GM19025 (cell line): ENCODE measurements around the gene CGB2.
"Not testable (repeated sequence)": the region's sequence is repeated elsewhere in the genome, so short reads cannot be mapped to it uniquely, and the experiment has no call there.

Source experiments
- ATAC-seq: cut with Tn5 transposase; IDR thresholded peaks from one replicate; pipeline ENCODE4 v1.9.1; 2021; ENCODE audit warnings: mild to moderate bottlenecking, low read depth, moderate library complexity; ENCODE audit not compliant: unreplicated experiment

Gene CGB2

DNA sequence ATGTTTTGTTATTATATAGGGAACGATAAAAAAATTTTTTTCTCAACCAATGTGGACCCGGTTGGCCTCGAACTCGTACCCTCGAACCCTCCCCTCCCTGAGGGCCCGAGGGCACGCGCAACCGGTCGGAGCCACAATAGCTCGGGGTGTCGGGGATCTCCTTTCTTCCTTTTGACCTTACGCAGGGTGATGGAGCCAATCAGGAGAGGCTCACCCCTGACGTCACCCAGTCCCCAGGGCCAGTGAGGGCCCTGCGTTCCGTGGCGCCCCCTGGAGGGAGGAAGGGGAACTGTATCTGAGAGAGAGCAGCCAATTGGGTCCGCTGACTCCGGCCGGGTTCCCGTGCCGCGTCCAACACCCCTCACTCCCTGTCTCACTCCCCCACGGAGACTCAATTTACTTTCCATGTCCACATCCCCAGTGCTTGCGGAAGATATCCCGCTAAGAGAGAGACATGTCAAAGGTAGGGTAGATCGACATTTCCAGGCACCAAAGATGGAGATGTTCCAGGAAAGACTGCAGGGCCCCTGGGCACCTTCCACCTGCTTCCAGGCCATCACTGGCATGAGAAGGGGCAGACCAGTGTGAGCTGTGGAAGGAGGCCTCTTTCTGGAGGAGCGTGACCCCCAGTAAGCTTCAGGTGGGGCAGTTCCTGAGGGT is at the start of gene CGB2:
Gene CGB2 (plus strand): TSS at position 249 of the 660 bp plus-strand sequence. CDS start 206 bp downstream, at position 455.
- not testable (repeated sequence) for ATAC-seq

DNA sequence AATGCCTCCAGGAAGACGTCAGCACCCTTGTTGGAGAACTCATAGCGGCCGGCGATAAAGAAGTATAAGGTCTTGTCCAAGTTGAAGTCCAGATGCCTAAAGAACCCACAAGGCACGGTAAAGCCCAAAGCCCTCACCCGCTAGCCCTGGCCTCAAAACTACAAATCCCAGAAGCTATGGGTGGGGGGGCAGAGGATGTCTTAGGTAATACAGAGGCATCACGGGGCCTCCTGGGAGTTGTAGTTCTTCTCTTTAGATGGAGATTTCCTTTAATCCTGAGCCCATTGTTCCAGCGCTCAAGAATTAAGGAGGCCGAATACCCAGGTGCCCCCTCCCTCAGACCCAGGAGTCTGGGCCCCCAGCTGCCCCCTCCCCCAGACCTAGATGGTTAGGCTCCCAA is 49.4 kb upstream of the CGB2 start:
- no peak for ATAC-seq

DNA sequence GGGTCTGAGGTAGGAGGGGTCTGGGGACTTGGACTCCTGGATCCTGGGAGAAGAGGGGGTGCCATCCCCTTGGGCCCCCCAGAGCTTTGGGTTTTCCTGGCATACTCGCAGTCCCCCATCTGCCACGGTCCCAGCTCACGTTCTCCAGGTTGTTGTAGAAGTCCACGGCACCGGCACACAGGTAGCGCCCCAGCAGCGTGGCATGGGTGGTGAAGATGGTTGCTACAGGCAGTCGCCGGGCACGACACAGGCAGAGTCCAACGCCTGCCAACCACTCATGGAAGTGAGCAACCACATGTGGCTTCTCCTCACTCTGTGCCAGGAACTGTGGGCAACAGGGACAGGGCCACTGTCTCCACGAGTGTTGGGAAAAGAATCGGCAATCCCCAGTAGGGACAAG is 46.0 kb upstream of the CGB2 start:
- ATAC-seq, result no peak

DNA sequence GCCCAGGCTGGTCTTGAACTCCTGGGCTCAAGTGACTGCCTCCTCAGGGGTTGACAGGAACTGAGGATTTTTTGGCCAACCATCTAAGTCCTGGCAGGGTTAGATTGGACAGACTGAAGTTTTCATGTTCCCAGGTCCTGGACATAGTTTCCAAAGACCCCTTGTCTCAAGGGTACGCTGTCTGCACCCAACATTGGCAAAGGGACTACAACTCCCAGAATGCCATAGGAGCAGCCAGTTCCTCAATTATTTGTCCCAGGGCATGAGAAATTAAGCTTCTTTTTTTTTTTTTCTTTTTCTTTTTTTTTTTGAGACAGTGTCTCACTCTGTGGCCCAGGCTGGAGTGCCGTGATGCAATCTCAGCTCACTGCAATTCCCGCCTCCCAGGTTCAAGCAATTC is 45.5 kb upstream of the CGB2 start:
- no peak for ATAC-seq

DNA sequence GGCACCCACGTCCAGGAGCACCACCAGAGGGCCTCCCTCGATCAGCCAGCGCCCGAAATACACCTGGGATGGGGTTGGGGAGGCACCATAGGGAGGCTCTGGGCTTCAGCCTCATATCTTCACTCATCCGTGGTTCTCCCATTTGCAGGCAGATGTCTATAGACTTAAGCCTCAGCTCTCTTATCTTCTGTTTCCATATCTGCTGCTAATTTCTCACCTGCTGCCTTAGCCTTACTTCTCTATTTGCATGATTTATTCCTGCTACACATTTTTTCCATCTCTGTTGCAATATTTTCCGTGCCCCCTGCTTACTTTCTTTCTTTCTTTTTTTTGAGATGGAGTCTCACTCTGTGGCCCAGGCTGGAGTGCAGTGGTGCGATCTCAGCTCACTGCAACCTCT is 44.4 kb upstream of the CGB2 start:
- no peak for ATAC-seq

DNA sequence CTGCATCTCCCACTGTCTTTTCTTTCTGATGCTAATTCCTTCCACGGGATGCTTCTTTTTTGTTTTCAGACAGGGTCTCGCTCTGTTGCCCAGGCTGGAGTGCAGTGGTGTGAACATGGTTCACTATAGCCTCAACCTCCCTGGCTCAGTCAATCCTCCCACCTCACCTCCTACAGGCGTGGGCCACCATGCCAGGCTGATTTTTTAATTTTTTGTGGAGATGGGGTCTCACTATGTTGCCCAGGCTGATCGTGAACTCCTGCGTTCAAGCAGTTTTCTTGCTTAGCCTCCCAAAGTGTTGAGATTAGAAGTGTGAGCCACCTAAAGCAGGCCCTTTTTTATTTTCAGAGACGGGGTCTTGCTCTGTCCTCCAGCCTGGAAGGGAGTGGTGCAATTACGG is 43.4 kb upstream of the CGB2 start:
- ATAC-seq, result no peak

DNA sequence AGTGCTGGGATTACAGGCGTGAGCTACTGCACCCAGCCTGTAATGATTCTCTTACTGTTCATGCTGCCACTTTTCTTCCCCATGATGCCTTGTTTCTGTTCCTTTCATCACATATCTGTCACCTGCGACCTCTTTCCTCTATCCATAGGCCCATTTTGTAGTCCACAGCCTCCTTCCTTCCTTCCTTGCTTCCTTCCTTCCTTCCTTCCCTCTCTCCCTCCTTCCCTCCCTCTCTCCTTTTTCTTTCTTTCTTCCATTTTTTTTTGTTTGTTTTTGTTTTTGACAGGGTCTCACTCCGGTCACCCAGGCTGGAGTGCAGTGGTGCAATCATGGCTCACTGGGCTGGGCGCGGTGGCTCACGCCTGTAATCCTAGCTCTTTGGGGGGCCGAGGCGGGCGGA is 42.8 kb upstream of the CGB2 start:
- ATAC-seq, result no peak

DNA sequence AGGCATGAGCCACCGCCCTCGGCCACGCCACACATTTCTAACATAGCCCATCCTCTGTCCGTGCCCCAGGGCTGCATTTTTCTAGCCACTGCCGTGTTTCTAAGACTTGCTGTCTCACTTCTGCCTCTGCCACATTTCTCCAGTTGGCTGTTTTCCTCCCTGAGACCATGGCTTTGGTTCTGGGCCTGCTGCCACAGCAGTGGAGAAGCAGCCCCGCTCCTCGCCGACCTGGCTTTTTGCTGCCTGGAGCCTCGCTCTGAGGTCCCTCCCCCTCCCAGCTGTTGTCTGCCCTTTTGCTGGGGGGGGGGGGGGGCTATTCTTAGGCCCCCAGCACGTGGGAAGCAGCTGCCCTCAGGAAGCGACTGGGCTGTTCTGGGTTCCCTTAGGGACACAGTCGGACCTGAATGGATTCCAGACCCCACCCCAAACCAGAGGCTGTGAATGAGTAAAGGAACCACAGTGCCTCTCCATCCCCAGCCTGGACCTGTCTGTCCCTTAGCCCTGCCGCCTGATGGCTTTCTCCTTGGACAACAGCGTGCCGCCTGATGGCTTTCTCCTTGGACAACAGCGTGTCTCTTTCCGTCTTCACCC is 41.9 kb upstream of the CGB2 start:
- no peak for ATAC-seq

DNA sequence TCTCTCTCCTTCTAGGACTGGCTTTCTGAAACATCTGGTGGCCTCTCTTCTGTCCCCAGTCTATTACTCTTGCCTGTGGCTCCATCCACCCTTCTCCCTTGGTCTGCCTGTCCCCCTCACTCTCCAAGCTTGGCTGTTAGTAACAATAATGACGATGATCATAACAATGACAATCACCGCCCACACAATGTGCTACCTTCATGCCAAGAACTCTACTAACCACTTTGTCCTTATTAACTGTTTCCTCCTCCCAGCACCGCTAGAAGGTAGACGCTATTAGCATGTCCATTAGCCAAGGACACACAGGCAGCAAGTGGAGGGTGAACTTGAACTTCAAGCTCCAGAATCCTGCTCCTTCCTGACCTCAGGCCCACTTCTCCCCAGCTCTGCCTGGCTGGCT is 41.3 kb upstream of the CGB2 start:
- no peak for ATAC-seq

DNA sequence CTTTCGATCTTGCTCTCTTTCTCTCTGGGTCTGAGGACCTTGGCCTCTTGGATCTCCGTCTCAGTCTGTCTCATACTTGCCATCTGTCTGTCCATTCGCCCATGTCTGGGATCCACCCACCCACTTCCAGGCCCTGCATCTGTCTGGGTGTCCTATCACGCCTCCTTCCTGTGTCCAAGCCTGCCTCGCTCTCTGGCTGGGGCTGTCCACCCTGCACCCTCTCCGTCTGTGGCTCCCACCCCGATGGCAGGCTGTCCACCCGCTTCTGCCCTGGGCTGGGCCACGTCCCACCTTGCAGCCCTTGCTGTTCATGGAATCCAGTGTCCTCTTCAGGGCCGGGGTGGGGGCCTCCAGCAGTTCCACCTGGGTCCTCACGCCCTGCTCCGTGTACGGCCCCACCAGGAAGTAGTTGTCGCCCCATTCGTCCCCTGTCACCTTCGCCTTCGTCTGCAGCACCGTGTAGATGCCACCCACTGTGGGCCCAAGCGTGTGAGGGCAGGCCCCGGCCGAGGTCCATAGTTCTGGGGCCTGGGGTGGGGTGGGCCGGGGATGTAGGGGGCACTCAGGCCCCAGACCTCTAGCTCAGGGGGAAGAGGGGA is 40.6 kb upstream of the CGB2 start:
- ATAC-seq, result no peak

DNA sequence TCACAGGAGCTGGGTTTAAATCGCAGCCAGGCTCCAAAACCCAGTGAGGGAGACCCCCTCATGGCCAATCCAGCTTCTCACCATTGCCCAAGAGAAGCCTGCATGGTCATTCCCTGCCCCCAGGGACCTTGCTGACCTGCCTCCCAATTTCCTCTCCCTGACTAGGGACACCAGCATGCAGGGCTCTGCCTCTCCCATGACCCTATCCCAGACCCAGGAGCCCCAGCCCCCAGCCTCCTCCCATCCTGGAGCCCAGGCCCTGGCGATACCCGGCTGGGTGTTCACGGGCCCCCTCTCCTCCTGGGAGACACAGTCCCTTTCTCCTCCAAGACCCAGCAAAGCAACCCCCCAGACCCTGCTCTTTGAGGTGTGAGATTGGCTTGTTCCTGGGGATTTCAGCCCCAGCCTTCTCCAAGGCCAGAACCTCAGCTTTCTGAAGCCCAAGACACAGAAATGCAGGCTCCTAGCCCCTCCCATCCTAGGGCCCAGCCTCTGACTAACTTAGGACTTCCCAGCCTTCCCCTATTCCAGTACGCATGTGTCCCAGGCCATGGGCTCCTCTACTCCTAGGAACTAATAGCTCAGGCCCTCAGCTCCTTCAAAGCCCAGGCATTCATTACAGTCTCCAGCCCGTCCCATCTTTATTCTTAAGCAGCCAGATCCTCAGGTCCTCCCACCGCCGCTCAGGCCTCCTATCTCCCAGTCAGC is 39.7 kb upstream of the CGB2 start:
- ATAC-seq, result no peak

DNA sequence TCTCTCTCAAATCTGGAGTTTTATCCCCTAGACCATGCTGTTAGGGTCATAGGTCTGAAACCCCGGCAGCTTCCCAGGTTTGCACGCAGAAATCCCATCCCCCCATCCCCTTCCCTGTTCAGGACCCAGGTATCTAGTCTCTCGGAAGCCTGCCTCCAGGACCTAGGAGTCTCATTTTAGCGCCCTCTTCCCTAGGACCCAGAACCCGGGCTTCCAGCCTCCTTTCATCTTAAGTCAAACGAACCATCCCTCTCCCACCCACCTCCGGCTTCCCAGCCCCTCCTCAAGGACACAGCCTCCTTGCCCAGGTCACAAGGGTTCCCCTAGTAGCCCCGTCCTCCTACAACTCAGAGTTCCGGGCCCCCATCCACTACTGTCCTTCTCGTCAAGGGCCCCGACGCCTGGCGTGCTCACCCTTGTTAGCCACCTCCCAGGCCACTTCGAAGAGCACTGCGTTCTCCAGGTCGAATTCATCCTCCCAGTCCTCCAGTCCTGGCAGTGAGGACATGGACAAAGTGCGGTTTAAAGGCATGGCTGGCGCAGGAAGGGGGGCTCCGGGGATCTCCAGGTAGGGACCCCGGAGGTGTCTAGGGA is 39.0 kb upstream of the CGB2 start:
- no peak for ATAC-seq

DNA sequence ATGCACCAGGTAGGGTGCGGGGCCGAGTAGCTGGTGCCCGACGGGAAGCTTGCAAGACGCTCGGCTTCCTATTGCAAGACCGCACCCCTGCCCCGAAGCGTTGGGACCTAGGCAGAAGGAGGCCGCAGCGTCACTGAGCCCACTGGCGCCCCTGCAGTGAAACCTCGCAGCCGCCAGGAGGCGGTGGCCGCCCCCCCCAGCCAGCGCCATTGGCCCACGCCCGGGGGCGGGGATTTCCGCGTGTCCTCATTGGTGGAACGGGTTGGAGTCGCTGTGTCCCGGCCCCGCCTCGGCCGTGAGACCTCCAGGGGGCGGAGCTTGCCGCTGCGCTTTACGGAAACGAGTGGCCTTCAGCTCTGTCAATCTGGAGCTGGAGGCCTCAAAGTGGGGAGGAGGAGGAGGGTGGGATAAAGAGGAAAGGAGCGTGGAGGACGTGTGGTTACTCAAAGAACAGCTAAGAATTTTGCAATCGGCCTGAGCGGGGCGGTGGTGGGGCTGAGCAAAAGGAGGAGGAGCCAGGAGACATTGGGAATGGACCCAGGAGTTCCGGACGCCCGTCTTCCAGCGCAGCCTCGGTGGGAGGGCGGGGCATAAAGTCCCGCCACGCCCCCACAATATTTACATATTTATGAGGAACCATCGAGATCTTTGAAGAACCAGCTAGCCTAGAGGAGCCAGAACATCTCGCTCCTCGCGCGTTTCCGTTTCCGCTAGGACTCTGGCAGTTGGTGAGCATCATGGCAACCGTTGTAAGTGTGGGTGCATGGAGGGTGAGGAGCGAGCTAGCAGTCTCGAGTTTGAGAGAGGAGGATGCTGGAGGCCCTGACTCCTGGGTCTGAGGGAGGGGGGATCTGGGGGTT is 38.3 kb upstream of the CGB2 start, which contains the start of the genes GYS1 and RUVBL2:
Gene GYS1 (minus strand): TSS at position 135 of the 860 bp plus-strand sequence. CDS start 197 bp downstream, outside the sequence.
Gene RUVBL2 (plus strand): TSS at position 713 of the 860 bp plus-strand sequence. CDS start 25 bp downstream, at position 738.
- peak; percentile 84 for ATAC-seq

DNA sequence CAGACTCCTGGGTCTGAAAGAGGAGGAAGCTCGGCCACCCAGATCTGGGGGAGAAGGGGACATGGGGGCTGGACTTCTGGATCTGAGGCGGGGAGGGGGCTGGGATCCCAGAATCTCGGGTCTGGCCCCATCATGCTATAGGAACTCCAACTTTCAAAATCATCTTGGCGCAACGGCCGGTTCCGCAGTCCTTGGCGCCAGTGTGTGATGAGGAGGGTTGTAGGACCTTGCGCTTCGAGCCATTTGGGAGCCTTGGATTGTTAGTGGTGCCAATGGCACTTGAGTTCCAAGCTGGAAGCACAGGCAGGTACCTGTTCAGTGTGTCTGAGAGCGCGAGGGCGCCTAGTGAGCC is 37.7 kb upstream of the CGB2 start:
- no peak for ATAC-seq

DNA sequence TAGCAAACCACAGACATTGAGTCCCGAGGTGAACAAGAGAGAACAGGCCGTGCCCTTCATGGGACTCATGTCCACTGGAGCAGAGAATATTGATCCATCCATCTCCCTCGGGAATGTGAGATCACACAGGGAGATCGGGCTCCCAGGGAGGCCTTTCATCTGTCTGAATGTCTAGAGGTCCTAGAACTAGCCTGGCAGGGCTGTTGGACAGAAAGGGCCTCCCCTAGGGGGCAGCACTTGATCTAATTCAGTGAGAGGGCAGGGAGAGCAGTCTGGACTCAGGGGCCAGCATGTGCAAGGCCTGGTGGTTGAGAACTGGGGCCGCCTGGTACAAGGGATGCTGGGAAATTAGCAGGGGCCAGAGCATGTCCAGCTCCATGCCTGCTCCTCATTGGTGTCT is 33.7 kb upstream of the CGB2 start:
- no peak for ATAC-seq

DNA sequence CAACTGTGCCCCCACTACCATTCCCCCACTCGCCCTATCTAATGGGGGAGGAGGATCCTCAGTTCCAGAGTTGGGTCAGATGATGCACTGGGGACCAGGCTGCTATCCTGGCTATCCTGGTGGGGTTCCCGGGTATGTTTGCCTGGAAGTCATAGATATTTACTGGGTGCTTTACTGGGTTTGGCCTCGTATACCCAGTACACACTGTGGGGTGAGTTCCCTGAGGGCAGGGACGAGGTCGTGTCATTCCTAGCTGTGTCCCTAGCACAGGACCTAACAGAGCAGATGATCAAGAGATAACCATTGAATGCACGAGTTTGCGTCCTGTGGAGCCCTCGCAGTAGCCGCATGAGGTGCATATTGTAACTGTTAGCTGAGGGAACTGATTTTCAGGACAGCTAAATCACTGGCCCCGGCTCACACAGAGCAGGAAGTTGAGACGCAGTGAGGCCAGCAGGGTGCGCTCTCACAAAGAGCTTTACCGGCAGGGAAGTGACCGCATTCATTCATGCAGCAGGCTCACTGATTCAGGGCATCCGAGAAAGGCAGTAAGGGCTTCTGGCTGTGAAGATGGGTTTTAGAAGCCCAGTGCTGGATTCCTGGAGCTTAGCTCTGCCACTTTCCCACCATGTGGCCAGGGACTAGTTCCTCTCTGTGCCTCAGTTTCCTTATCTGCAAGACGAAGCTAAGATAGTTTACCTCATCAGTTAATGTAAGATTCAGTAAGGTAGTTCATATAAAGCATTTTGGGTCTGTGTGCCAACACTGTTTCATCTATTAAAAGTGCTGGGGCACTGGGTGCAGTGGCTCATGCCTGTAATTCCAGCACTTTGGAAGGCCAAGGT is 32.0 kb upstream of the CGB2 start:
- no peak for ATAC-seq

DNA sequence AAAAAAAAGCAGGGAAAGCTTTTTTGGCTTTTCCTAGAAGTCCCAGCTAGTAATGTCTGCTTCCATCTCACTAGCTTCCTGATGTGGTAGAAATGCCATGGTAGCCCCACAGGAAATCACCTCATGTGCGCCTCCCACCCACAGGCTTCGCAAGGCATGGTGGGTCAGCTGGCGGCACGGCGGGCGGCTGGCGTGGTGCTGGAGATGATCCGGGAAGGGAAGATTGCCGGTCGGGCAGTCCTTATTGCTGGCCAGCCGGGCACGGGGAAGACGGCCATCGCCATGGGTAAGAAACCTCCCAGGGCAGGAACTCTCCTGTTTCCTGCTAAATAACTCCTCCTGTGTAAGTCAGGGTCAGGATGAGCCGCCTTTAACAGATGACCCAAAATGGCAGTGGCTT is 27.6 kb upstream of the CGB2 start:
- ATAC-seq, result no peak

DNA sequence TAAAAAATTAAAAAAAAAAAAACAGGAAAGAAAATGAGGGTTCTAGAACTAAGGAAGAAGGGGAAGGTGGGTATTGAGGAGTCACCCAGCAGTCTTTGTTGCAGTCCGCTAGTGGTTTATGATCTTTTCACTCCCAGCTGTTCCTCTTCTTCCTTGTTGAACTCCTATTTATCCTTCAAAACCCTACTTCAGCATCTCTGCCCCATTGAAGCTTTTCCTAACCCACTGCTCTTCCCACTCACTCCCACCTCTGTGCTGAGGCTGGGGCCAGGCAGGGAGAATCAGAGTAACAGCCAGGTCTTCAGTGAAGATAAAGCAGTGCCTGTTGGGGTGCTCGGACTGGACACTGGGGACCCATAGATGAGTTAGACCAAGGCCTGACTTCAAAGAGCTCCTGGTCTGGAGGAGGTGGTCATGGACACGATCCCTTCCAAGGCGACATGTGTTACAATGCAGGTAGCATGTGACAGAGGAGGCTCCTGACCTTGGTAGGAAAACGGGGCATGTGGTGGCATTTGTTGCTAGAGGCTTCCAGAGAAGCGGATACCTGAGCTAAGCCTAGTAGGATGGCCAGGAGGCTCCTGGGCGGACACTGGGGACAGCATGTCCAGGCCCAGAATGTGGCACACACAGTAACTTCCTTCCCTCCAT is 26.6 kb upstream of the CGB2 start:
- no peak for ATAC-seq

DNA sequence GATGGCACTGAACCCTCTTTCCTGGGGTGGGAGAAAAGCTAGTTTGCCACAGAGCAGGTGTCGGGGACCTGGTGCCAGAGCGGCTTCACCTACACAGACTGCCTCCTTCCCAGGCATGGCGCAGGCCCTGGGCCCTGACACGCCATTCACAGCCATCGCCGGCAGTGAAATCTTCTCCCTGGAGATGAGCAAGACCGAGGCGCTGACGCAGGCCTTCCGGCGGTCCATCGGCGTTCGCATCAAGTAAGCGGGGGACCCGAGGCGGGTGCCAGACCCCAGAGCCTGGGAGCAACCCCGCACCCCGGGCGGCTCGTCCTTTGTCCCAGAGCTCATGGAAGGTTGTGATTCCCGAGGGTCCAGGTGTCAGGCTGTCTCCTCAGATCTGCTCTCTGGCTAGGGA is 24.8 kb upstream of the CGB2 start:
- no peak for ATAC-seq
